HG02763 (cell line): ENCODE data around the gene TGIF2.
"Not testable (repeated sequence)": the region's sequence is repeated elsewhere in the genome, so short reads cannot be mapped to it uniquely, and the experiment has no call there.

Experiments
- ATAC-seq: cut with Tn5 transposase; IDR thresholded peaks from one replicate; pipeline ENCODE4 v1.9.1; 2021; ENCODE audit warnings: mild to moderate bottlenecking, moderate library complexity; ENCODE audit not compliant: unreplicated experiment

The TGIF2 gene

GRCh38 chr20:36576081-36576445 lies 2.7 kb downstream of the TGIF2 start:
- ATAC-seq = no peak

DNA sequence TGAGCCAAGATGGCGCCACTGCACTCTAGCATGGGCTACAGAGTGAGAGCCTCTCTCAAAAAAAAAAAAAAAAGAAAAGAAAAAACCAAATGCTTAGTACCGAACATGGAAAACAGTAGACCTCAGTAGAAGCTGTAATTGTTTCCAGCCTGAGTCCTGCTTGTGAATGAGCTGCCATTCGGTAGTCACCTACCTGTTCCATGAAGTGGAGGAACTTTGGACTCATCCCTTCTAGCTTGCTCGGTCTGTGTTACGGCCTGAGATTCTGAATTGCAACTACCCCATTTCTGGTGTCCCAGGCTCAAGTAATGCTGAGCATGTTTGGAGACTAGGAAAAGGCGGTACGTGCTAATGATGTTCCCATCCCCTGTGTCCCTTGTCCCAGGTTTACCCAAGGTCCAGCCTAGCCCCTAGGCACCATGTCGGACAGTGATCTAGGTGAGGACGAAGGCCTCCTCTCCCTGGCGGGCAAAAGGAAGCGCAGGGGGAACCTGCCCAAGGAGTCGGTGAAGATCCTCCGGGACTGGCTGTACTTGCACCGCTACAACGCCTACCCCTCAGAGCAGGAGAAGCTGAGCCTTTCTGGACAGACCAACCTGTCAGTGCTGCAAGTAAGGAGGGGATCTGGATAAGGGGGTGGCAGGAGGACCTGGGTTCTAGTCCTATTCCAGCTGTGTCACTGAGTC lies 5.1 kb downstream of the TGIF2 start:
- ATAC-seq = no peak

GRCh38 chr20:36579996-36580545 lies 6.7 kb downstream of the TGIF2 start:
- no peak for ATAC-seq

DNA sequence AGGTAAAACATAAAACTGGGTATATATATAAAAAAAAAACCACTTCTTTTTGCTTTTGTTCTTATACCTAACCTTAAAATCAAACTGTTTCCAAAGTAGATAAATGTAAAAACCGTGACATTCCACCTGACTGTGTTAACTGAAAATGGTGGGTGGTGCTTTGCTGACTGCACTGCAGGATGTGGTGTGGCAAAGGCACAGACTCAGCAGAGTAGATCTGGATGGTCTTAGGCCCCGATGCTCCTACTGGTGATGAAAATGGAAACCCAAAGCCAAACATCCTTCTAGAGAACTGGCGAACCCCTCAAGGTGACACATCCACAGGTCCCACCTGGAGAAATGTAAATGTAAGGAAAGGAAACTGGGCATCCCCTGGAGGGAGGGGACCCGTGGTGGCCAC lies 8.9 kb downstream of the TGIF2 start:
- no peak for ATAC-seq

GRCh38 chr20:36582821-36583220 lies 9.4 kb downstream of the TGIF2 start:
- ATAC-seq = no peak

DNA sequence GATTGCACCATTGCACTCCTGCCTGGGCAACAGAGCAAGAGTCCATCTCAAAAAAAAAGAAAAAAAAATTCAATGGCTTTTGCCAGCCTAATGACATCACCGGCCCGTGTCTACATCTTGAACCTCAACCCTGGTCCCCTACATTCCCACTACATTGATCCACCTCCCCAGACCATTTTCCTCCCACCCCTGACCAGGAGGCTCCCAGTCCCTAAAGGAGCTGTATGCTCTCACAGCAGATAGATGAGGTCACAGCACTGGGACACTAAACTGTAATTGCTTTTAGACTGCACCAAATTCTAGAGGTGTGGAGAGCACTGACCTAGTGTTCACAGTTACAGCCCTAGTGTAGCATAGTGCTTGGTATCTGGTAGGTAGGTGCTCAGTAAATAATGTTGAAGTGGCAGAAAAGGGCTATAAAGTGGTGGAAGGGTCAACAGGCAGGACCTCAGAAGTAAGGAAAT lies 10.7 kb downstream of the TGIF2 start:
- no peak for ATAC-seq

DNA sequence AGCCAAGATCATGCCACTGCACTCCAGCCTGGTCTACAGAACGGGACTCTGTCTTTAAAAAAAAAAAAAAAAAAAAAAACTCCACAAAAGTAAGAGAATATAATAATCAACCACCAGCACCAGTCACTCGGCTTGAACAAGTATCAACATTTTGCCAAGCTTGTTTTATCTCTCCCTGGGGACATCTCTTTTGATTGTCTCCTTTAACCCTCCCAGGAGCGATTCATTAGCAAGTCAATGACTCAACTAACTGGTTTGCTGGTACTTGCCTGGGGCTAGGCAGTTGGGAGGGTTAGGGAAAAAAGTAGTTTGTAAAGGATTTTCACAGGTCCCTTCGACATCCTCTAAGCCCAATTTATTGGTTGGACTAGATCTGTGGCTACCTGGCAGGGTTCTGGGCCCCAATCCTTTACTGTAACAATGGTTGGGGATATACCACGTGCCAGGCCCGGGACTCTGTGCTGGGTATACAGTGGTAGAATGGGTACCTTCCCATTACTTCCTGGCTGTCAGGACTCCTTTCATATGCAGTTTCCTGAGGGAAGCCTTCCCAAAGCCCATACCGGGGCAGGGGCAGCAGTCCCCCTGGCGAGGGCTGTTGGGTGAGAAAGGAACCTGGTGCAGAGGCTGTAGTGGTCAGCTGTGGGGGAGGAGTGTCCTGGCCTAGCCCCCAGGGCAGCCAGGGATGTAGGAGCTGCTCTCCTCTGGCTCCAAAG lies 12.2 kb downstream of the TGIF2 start:
- ATAC-seq = no peak

GRCh38 chr20:36587388-36588070 lies 14.1 kb downstream of the TGIF2 start:
- no peak for ATAC-seq

DNA sequence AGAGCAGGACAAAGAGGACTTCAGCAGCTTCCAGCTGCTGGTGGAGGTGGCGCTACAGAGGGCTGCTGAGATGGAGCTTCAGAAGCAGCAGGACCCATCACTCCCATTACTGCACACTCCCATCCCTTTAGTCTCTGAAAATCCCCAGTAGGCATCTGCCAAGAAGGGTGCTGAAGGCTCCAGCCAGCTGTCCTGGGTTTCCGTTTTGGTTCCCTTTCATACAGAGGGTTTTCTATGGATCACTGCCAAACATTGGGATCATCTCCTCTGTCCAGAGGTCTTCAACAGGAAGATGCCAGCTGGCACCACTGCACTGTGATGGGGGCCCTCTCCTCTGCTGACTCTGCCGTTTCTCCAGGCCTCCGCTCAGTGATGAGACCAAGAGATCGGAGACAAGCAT lies 17.9 kb downstream of the TGIF2 start:
- ATAC-seq = no peak

- no peak for ATAC-seq
Measured at GRCh38 chr20:36591854-36592641, 18.7 kb downstream of the TGIF2 start.

GRCh38 chr20:36593347-36593929 lies 20.0 kb downstream of the TGIF2 start:
- no peak for ATAC-seq

DNA sequence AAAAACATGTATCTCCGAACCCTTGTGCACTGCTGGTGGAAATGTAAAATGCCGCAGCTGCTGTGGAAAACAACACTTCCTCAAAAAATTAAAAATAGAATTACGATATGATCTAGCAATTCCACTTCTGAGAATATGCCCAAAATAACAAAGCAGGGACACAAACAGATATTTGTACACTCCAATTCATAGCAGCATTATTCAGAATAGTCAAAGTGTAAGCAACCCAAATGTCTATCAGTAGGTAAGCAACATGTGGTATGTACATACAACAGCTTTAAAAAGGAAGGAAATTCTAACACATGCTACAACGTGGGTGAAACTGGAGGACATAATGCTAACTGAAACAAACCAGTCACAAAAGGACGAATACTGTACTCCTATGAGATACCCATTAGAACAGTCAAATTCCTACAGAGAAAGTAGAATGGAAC lies 26.5 kb downstream of the TGIF2 start:
- no peak for ATAC-seq

DNA sequence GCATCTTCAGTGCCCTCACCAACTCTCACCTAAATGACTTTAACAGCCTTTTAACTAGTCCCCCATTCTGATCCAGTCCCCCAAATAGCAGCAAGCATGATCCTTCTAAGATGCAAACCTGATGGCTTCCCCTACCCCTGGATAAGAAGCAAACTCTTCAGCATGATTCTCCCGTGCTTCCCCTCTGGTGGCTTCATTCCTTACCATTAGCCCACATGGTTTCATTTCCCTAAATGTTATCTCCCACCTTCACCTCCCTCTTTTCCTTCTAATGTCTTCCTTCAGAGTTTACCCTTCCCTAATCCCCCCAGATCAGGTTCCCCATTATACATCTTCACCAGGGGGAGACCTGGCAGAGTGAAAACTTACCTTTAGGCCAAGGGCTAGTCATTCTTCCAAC lies 28.1 kb downstream of the TGIF2 start:
- no peak for ATAC-seq

DNA sequence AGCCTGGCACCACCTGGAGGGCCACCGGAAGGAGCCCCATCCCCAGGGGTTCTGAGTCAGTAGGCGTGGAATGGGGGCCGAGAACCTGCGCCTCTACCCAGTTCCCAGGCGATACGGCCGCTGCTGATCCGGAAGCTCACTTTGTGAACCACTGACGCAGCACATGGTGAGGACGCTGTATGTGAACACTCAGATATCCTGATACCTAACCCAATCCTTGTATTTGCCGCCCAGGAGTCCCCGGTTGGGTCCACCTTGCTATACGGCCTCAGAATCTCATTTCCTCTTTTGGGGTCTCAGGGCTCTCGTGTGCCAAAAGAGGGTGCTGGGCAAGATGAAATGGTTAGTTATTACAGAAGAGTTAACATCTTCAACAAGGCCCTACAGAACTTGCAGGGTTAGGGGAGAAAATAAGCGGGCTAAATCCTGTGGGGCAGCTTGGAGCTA lies 31.6 kb downstream of the TGIF2 start:
- peak; percentile 20 for ATAC-seq

DNA sequence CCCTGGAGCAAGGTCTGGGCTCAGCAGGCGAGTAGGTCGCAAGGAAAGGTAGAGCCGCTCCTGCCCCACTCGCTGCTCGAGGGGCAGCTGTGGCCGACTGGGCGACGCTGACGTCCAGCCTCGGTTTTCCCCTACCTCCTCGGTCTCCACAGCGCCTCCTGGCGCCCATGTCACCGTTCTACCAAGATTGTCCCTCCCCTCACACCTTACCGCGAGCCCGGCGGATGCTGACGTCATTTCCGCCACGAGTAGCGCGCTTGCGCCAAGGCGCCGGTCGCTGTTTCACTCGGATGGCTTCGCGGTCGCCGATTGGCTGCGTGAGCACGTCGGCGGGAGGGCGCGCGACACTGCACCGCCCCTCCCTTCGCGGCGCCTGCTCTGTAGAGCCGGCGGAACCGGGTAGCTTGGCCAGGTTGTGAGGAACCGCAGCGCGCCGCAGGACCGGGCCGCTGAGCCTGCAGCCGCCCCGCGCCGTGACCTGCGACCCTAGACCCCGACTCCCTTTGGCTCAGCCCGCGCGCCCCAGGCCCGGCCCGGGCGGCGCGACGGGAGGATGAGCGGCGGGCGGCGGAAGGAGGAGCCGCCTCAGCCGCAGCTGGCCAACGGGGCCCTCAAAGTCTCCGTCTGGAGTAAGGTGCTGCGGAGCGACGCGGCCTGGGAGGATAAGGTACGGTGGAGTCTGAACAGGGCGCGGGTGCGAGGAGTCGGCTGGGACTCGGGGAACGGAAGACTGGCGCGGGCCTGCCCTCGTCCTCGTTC lies 32.2 kb downstream of the TGIF2 start, which contains the start of gene RAB5IF:
TSS of gene RAB5IF (plus strand) at position 381 of the 759 bp plus-strand sequence. CDS start at position 554, 173 bp downstream.
- peak; percentile 84 for ATAC-seq

DNA sequence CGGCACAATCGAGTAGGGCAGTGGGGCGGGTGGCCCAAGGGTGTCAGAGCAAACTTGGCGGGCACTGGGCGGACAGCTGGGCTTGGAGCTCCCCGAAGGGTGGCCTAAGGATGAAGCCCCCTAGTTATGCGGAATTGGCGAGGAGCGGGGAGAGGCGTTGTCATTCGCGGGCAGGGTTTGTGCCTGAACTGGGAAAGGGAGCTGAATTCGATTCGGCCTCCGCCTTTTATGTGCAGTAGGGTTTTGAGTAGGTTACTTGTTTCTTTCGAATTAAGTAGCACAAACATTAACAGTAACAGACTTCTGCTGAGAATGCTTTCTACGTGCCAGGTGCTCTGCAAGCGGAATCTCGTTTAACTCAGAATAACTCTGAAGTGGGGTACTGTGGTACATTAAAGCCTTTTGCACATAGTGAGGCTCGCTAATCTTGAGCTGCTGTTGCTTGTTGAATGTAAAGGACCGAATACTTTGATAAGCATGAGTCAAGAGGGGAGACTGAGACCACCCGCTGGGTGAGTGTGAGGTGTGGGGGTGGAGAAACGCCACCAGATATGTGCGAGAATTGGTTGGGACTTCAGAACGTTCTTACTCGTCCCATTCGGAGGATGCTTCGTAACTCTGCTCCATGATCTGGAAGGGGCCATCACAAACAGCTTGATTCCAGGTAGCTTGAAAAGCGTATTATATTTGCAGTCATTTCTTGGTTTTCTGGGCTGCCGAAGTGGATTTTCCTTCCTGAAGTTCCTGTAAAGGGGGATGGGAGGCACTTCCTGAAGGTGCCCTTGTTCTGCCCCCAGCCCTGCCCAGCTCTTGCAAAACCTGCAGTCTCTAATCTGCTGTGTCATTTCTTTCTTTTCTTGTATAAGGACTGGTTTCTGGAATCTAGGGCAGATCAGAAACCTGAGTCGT lies 33.0 kb downstream of the TGIF2 start:
- no peak for ATAC-seq

DNA sequence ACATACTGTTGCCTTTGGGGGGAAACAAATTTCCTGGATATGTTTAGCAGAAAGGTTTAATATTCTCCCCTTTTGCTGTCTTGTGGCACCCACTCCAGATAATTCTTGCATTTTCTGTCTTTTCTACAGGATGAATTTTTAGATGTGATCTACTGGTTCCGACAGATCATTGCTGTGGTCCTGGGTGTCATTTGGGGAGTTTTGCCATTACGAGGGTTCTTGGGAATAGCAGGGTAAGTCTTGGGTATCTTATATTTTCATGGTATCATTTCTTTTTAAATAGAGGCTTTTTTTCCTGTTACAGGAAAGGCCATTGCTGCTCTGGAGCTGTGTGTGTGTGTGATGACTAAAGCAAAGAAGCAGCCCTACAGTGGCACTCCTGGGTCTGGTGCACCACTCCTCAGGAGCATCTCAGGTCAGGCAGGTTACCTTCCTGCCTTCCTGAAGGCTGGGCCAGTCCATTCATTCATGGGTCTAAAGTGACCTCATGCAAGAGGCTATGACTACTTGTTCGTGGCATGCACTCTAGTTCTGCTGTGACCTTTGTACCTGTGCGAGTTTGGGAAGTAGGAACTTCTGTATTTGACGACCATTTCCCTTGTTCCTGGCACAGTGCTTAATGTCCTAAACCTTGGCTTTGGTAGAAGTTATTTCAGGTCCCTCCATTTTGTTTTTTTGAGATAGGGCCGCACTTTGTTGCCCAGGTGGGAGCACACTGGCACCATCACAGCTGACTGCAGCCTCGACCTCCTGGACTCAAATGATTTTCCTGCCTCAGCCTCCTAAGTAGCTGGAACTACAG lies 34.4 kb downstream of the TGIF2 start:
- no peak for ATAC-seq

DNA sequence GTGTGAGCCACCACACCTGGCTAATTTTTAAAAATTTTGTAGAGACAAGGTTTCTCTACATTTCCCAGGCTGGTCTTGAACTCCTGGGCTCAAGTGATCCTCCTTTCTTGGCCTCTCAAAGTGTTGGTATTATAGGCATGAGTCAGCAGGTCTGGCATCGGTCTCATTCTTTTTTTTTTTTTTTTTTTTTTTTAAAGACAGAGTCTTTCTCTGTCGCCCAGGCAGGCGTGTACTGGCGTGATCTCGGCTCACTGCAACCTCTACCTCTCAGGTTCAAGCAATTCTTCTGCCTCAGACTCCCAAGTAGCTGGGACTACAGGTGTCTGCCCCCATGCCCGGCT lies 35.0 kb downstream of the TGIF2 start:
- not testable (repeated sequence) for ATAC-seq
